IMR-90 (cell line): ENCODE results near the gene A4GNT. TPM values are rescaled to one million over a fixed set of nuclear protein-coding genes. Genes with fewer than 3 reads are reported as not detected.
"Not testable (repeated sequence)": the region's sequence is repeated elsewhere in the genome, so short reads cannot be mapped to it uniquely, and the experiment has no call there.

Source experiments
- ATAC-seq: fragments of 200-7000 bp; cut with Tn5 transposase; 2 replicates; pipeline ENCODE4 v1.9.1; 2020; ENCODE audit warnings: low read depth, mild to moderate bottlenecking, moderate library complexity
- BruUV-seq: library from RNA; stranded (reverse); fragments of 400-500 nt; replicated peaks from 2 replicates; lab custom pipeline; 2021; lab: Mats Ljungman, UMichigan
- CTCF ChIA-PET: fragments of 300-600 bp; formaldehyde crosslinking; extraction: SDS; loops from one replicate; lab custom pipeline; 2021; ENCODE audit warnings: antibody characterized with exemption; lab: Yijun Ruan, JAX
- POLR2A ChIA-PET: fragments of 300-600 bp; sonication (Branson Sonifier 250); formaldehyde crosslinking; loops from one replicate; lab custom pipeline; 2022; ENCODE audit warnings: antibody characterized with exemption; ENCODE audit not compliant: unreplicated experiment; lab: Charles Lee
- DNase-seq: peaks from one replicate; pipeline ENCODE4 v3.0.0; 2013
- H2AFZ ChIP-seq: replicated peaks from 2 replicates; pipeline ENCODE3; 2013; ENCODE audit warnings: low read length, mild to moderate bottlenecking; ENCODE audit not compliant: poor library complexity
- H2AK5ac ChIP-seq: 2 replicates; pipeline ENCODE4 v1.6.1; 2013; ENCODE audit warnings: low read depth, low read length, inconsistent platforms
- H2AK9ac ChIP-seq: replicated peaks from 2 replicates; pipeline ENCODE3; 2013; ENCODE audit warnings: mild to moderate bottlenecking, low read depth, low read length, moderate library complexity; ENCODE audit not compliant: poor library complexity
- H2BK120ac ChIP-seq: 2 replicates; pipeline ENCODE4 v1.6.1; 2013; ENCODE audit warnings: low read depth, low read length, inconsistent platforms
- H2BK15ac ChIP-seq: 3 replicates; pipeline ENCODE4 v1.6.1; 2013; ENCODE audit warnings: low read depth, low read length, inconsistent platforms
- H2BK20ac ChIP-seq: 2 replicates; pipeline ENCODE4 v1.6.1; 2013; ENCODE audit warnings: low read depth, mild to moderate bottlenecking, inconsistent platforms, low read length, moderate library complexity
- H2BK5ac ChIP-seq: 2 replicates; pipeline ENCODE4 v1.6.1; 2013; ENCODE audit warnings: mild to moderate bottlenecking, low read depth, low read length, inconsistent platforms; ENCODE audit not compliant: poor library complexity, severe bottlenecking
- H3K14ac ChIP-seq: replicated peaks from 2 replicates; pipeline ENCODE4 v1.6.1; 2013; ENCODE audit warnings: low read depth, low read length, inconsistent platforms
- H3K18ac ChIP-seq: 2 replicates; pipeline ENCODE4 v1.6.1; 2013; ENCODE audit warnings: low read depth, low read length, control low read depth
- H3K23ac ChIP-seq: 2 replicates; pipeline ENCODE4 v1.6.1; 2013; ENCODE audit warnings: low read depth, low read length, inconsistent platforms
- H3K27ac ChIP-seq: 2 replicates; pipeline ENCODE4 v1.5.1; 2013; ENCODE audit warnings: mild to moderate bottlenecking, control low read depth, low read length; ENCODE audit not compliant: insufficient read depth
- H3K27me3 ChIP-seq: 2 replicates; pipeline ENCODE4 v1.6.1; 2013; ENCODE audit warnings: low read length; ENCODE audit not compliant: control insufficient read depth, insufficient read depth
- H3K36me3 ChIP-seq: 2 replicates; pipeline ENCODE4 v1.6.1; 2013; ENCODE audit warnings: low read length, mixed read lengths; ENCODE audit not compliant: control insufficient read depth, insufficient read depth
- H3K4ac ChIP-seq: 2 replicates; pipeline ENCODE4 v1.6.1; 2013; ENCODE audit warnings: low read depth, low read length, inconsistent platforms
- H3K4me1 ChIP-seq: 2 replicates; pipeline ENCODE4 v1.6.1; 2013; ENCODE audit warnings: low read length, mixed read lengths; ENCODE audit not compliant: control insufficient read depth, insufficient read depth
- H3K4me2 ChIP-seq: 2 replicates; pipeline ENCODE4 v1.6.1; 2013; ENCODE audit warnings: low read depth, mild to moderate bottlenecking, control low read depth, low read length, moderate library complexity
- H3K4me3 ChIP-seq: 2 replicates; pipeline ENCODE4 v1.5.1; 2013; ENCODE audit warnings: low read depth, mild to moderate bottlenecking, control low read depth, low read length, moderate library complexity; ENCODE audit not compliant: insufficient read depth
- H3K56ac ChIP-seq: 2 replicates; pipeline ENCODE4 v1.6.1; 2013; ENCODE audit warnings: low read length, inconsistent platforms; ENCODE audit not compliant: insufficient read depth; ENCODE audit errors: extremely low read depth
- H3K79me1 ChIP-seq, 2 experiments: 2 replicates each; pipeline ENCODE4 v1.6.1; 2013; ENCODE audit warnings: low read length in 2 of 2, inconsistent platforms in 1 of 2, low read depth in 1 of 2
- H3K9ac ChIP-seq: 2 replicates; pipeline ENCODE4 v1.6.1; 2013; ENCODE audit warnings: low read depth, low read length, control low read depth
- H3K9me1 ChIP-seq: 2 replicates; pipeline ENCODE4 v1.6.1; 2013; ENCODE audit warnings: low read length, inconsistent platforms; ENCODE audit not compliant: insufficient read depth
- H3K9me3 ChIP-seq: 2 replicates; pipeline ENCODE4 v1.6.1; 2013; ENCODE audit warnings: low read length; ENCODE audit not compliant: control insufficient read depth, insufficient read depth
- H4K20me1 ChIP-seq: 2 replicates; pipeline ENCODE4 v1.6.1; 2013; ENCODE audit warnings: low read length, inconsistent platforms; ENCODE audit not compliant: insufficient read depth
- H4K5ac ChIP-seq: 2 replicates; pipeline ENCODE4 v1.6.1; 2013; ENCODE audit warnings: mild to moderate bottlenecking, low read depth, low read length, control low read depth
- H4K8ac ChIP-seq, 2 experiments: 2 replicates each; pipeline ENCODE4 v1.6.1; 2013; ENCODE audit warnings: low read depth in 2 of 2, low read length in 2 of 2, control low read depth in 1 of 2, inconsistent platforms in 1 of 2
- H4K91ac ChIP-seq: 2 replicates; pipeline ENCODE4 v1.6.1; 2013; ENCODE audit warnings: low read depth, low read length, inconsistent platforms; ENCODE audit not compliant: insufficient read depth
- CEBPB ChIP-seq: IDR thresholded peaks from 2 replicates; pipeline ENCODE4 v1.6.1; 2012; ENCODE audit warnings: low read depth, low read length, improper control_type of control experiment
- SMC3 ChIP-seq: fragments of 150-350 bp; IDR thresholded peaks from 2 replicates; pipeline ENCODE4 v1.6.1; 2016; ENCODE audit warnings: low read depth, mild to moderate bottlenecking, antibody characterized with exemption, low read length, moderate library complexity
- WGBS, 2 experiments: methylation state at CpG; one replicate each; pipeline versions ENCODE4 v1.1.5 to v1.1.7; 2013; ENCODE audit warnings: missing lambda C conversion rate in 2 of 2; ENCODE audit not compliant: insufficient read length in 1 of 2; ENCODE audit errors: extremely low coverage in 2 of 2; 5-methylcytosine and 5-hydroxymethylcytosine counted together
- dilution Hi-C: fragments of 300-500 bp; cut with HindIII; formaldehyde crosslinking; loops from one replicate; pipeline ENCODE4 v1.14.3; 2018; ENCODE audit warnings: low sequenced_read_pairs; ENCODE audit not compliant: unreplicated experiment
- in situ Hi-C: fragments of 300-500 bp; cut with MboI; formaldehyde crosslinking; loops from 3 replicates; pipeline ENCODE4 v1.14.3; 2019; ENCODE audit warnings: low sequenced_read_pairs, inconsistent platforms, mixed read lengths
- intact Hi-C: fragments of 100-400 bp; cut with micrococcal nuclease; formaldehyde crosslinking; loops from 2 replicates; pipeline ENCODE4 v1.10.0; 2022
- polyA plus RNA-seq, 3 experiments: library from polyadenylated mRNA; depleted of rRNA; stranded (reverse); fragments of >200 nt; gene quantifications; 2 replicates each; pipeline ENCODE4 v1.2.3, GENCODE V29; 2012; ENCODE audit warnings: low replicate concordance in 1 of 3
- total RNA-seq: library from RNA; depleted of rRNA; stranded (reverse); fragments of >200 nt; gene quantifications from 2 replicates; pipeline ENCODE4 v1.2.3, GENCODE V29; 2012

A4GNT gene
- total and polyA plus RNA-seq, 2 of the 4 experiments (the other 2 are of a cell fraction): not detected

GRCh38 chr3:138089091-138089490 is 43.1 kb downstream of the A4GNT start:
- H3K27ac ChIP-seq: no peak overlapping the region
- no peak overlapping the region for H3K4me3 ChIP-seq
- no peak overlapping the region for H3K56ac ChIP-seq
- H2BK5ac ChIP-seq: peak overlapping the region; percentile 85
- no peak overlapping the region for H3K9ac ChIP-seq
- H2AK5ac ChIP-seq: no peak overlapping the region
- H3K9me3 ChIP-seq: peaks cover 2% of the 10 kb centered on the region; the same call in 1 of the 2 replicates
- no peak overlapping the region for H2BK20ac ChIP-seq
- no TSS peak for BruUV-seq
- no peaks in the 10 kb centered on the region for H4K20me1 ChIP-seq
- H2AK9ac ChIP-seq: no peak overlapping the region
- POLR2A ChIA-PET: no interaction called here
- peaks cover 9% of the 10 kb centered on the region; the same call in 1 of the 2 replicates for H3K9me1 ChIP-seq
- peak; percentile 65 for TF ChIP-seq CEBPB
- TF ChIP-seq SMC3: no peak
- H2BK120ac ChIP-seq: no peak overlapping the region
- no peak overlapping the region for H4K8ac ChIP-seq
- CTCF ChIA-PET: interaction anchor here (1.0 kb wide), 1 partner anchor 31 kb away, joined by 5 read pairs; no protein-coding TSS in a partner anchor
- intact Hi-C loops (no loop called here), dilution Hi-C loops (no loop called here), in situ Hi-C loops (no loop called here)
- H3K14ac ChIP-seq: 0 out of 2 replicates have a peak overlapping the region, but pooled peaks have one; percentile 23
- H3K4me1 ChIP-seq: peaks cover 9% of the 10 kb centered on the region
- peak; percentile 90 for ATAC-seq
- H2AFZ ChIP-seq: no peak overlapping the region
- H3K79me1 ChIP-seq: peaks cover 14 to 18% of the 10 kb centered on the region in 2 experiments
- H2BK15ac ChIP-seq: no peak overlapping the region
- peaks cover 28% of the 10 kb centered on the region for H3K36me3 ChIP-seq
- H3K18ac ChIP-seq: no peak overlapping the region
- H3K4me2 ChIP-seq: 0 out of 2 replicates have a peak overlapping the region, but pooled peaks have one; percentile 5
- no peaks in the 10 kb centered on the region for H3K27me3 ChIP-seq
- no peak overlapping the region for H3K4ac ChIP-seq
- no peak overlapping the region for H4K91ac ChIP-seq
- peak; percentile 80 for DNase-seq
- H3K23ac ChIP-seq: no peak overlapping the region; the same call in 1 of the 2 replicates
- WGBS, 2 experiments: 14% methylated on average over 1 of the region's 3 CpGs; no CpG with 5 or more reads in 1 of the 2 experiments
- no peak overlapping the region for H4K5ac ChIP-seq

DNA sequence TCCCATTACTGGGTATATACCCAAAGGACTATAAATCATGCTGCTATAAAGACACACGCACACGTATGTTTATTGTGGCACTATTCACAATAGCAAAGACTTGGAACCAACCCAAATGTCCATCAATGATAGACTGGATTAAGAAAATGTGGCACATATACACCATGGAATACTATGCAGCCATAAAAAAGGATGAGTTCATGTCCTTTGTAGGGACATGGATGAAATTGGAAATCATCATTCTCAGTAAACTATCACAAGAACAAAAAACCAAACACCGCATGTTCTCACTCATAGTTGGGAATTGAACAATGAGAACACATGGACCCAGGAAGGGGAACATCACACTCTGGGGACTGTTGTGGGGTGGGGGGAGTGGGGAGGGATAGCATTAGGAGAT is 46.4 kb downstream of the A4GNT start:
- H3K36me3 ChIP-seq: peaks cover 24% of the 10 kb centered on the region
- H3K18ac ChIP-seq, H3K4ac ChIP-seq, dilution Hi-C loops, H2AK9ac ChIP-seq, CTCF ChIA-PET, H2AK5ac ChIP-seq, H2BK20ac ChIP-seq, H3K27me3 ChIP-seq, H2BK15ac ChIP-seq, H3K9me3 ChIP-seq, H2AFZ ChIP-seq, H2BK5ac ChIP-seq, H3K9ac ChIP-seq, H3K4me2 ChIP-seq, H4K5ac ChIP-seq, BruUV-seq, H4K8ac ChIP-seq, ATAC-seq, H3K14ac ChIP-seq, H4K91ac ChIP-seq, H3K56ac ChIP-seq, H2BK120ac ChIP-seq, H3K4me3 ChIP-seq, H3K23ac ChIP-seq, POLR2A ChIA-PET, H3K27ac ChIP-seq, in situ Hi-C loops, intact Hi-C loops, DNase-seq: not testable (repeated sequence)
- no CpG with 5 or more reads among the region's 3 CpGs for WGBS, 2 experiments
- H4K20me1 ChIP-seq: peaks cover 20% of the 10 kb centered on the region
- H3K4me1 ChIP-seq: peaks cover 29% of the 10 kb centered on the region
- H3K9me1 ChIP-seq: peaks cover 28% of the 10 kb centered on the region
- peaks cover 17 to 28% of the 10 kb centered on the region in 2 experiments; a peak in 3 of 4 replicates for H3K79me1 ChIP-seq
